Activated gamma-delta T cell treated with Interleukin-2 at 50 U/mL for 16 hours (primary cell): ENCODE data around the gene SLC22A6.

Source experiments
- DNase-seq: peaks from one replicate; pipeline ENCODE4 v3.0.0-alpha.2; 2020

Gene SLC22A6, protein sequence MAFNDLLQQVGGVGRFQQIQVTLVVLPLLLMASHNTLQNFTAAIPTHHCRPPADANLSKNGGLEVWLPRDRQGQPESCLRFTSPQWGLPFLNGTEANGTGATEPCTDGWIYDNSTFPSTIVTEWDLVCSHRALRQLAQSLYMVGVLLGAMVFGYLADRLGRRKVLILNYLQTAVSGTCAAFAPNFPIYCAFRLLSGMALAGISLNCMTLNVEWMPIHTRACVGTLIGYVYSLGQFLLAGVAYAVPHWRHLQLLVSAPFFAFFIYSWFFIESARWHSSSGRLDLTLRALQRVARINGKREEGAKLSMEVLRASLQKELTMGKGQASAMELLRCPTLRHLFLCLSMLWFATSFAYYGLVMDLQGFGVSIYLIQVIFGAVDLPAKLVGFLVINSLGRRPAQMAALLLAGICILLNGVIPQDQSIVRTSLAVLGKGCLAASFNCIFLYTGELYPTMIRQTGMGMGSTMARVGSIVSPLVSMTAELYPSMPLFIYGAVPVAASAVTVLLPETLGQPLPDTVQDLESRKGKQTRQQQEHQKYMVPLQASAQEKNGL

DNA sequence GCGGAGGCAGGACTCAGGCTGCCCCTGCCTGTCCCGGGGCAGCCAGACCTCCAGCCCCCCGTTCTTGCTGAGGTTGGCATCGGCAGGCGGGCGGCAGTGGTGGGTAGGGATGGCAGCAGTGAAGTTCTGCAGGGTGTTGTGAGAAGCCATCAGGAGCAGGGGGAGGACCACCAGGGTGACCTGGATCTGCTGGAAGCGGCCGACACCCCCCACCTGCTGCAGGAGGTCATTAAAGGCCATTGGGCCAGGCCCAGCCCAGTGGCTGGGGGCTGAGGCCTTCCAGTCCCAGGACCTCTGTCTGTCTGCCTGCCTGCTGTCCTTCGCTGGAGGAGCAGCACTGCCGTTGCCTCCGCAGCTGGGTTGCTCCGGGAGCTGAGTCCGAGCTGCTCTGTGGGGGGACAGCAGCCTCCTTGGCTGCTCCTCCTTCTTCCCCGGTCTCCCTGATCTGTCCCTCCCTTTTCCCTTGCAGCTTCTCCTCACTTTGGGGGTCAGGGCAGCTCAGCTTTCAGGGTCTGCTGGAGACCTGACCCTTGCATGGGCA lies at the start of gene SLC22A6:
SLC22A6 (minus strand) TSS at position 517 of the 541 bp plus-strand sequence; CDS start at position 240, 277 bp downstream.
- DNase-seq: no peak

DNA sequence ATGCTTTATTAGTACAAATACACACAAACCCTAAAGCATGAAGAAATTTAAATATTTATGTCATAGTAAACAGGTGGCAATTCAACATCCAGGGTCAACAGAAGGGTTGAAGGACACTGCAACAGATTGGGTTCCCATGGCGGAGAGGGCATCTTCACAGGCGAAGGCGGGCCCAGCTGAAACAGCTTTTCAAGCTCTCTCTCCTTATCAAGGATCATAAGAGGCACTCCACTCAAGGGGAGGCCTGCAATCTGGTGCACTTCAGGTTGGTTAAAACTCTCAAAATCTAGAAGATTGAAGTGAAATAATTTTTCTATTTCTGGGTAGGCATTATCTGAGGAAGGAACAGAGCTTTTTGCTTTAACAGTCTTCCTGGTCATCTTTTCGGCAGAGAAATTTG lies 47.7 kb upstream of the SLC22A6 start:
- no peak for DNase-seq

DNA sequence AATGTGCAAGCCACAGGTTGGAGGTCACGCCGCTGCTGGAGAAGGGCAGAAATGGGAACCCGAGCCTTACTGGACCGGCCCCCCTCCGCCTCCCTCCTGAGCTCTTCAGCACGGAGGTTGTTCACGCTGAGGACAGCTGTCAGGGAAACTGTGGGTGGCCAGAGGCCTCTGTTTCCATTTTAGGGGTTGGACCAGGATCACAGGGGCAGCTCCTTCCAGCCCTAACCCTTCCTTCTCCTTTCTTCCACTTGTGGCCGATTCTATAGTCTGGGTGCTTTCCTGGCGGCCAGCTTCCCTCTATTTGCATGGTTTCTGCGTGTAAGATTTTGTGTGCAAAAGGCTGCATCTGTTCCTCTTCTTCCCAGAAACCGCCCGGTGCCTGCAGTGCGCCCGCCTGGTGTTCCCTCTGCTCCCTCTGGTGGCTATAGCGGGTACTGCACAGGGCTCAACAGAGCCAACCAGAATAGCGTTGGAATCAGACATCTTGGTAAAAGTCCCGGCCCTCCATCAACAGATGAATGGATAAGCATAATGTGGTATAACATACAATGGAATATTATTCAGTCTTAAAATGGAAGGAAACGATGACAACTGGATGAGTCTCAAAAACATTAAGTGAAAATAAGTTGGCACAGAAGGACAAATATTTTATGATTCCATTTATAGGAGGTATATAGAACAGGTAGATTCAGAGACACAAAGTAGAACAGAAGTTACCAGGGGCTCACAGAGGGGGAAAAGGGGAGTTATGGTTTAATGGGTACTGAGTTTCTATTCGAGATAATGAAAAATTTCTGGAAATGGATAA lies 39.3 kb upstream of the SLC22A6 start:
- DNase-seq: peak; percentile 83

DNA sequence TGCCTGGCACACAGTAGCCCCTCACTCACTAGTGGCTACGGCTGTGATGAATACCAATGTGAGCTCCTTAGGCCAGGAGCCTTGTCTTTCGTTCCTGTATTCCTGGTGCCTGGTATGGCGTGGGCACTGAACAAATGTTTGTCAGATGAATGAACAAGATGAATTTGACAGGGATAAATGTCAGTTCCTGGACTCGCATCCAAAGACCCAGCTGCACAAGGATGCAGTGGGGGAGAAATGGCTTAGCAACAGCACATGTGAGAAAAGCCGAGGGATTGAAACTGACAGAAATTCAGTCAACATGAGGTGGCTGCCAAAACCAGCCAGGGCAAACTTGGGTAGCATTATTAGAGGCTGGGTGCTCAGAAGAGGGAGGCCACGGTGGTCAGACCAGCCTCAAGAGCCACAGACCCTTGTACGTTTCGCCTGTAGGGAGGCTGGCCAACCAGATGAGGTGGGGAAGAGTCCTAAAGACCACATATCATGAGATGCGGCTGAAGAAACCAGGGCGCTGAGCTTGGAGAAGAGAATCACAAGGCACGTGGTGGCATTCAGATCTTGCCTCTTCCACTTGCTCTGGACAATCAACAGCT lies 38.6 kb upstream of the SLC22A6 start:
- DNase-seq: no peak

DNA sequence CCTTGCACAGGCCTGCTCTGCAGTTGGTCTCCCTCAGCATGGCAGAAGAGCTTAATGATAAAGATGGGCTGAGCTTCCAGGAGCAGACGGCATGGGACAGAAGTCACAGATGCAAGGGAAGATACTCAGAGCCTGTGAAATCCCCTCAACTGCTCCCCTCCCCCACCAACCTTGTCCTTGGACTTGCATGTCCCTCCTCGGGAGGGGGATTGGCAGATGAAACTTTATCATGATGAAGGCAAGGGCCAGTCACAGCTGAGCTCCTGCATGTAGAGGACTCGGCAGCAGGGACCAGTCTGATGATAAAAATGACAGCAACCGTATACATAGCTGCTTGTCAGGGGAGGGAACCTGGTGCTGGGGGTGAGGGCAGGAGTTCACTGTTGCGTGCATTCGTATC lies 37.7 kb upstream of the SLC22A6 start:
- DNase-seq: no peak

DNA sequence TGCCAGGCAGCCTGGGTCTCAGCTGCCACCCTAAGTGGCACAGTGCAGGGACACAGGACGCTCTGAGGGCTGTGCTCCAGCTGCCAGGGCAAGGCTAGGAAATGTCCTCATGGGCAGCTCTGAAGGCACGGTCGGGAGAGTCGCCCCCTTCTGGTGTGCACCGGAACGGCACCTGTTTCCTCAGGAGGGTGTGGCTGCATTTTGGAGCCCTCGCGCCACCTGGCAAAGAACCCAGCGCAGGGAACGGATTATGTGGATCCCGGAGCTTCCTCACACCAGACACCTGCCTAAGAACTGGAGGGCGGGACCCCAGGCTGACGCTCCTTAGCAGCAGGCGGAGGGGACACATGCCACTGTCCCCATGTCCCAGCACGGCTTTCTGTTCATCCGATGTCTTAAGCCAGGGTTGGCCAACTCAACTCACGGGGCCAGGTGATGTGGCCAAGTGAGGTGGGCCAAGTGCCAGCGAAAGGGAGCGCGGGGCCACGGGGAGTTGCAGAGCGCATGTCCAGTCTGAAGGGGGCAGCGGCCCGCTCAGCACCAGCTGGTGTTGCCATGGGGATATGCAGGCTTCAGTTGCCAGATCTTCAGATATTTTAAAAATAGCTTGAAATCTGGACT lies 36.0 kb upstream of the SLC22A6 start:
- no peak for DNase-seq

DNA sequence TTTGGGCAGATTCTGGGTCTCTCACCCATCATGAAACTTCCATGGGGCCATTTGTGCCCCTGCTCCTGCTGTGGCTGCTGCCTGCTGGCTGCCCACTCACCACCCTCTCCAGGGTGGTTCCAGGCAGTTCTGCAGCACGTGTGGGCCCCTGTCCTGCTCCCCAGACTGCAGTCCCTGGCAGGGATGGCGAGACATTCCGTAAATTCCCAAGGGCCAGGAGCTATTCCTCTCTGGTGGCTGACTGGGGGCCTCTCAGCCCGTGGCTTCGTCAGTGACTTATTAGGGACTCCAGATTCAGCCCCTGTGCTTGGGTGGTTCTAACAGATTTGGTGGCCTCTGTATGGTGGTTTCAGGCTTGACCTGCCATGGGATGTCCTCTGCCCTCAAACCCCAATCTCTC lies 34.7 kb upstream of the SLC22A6 start:
- no peak for DNase-seq

DNA sequence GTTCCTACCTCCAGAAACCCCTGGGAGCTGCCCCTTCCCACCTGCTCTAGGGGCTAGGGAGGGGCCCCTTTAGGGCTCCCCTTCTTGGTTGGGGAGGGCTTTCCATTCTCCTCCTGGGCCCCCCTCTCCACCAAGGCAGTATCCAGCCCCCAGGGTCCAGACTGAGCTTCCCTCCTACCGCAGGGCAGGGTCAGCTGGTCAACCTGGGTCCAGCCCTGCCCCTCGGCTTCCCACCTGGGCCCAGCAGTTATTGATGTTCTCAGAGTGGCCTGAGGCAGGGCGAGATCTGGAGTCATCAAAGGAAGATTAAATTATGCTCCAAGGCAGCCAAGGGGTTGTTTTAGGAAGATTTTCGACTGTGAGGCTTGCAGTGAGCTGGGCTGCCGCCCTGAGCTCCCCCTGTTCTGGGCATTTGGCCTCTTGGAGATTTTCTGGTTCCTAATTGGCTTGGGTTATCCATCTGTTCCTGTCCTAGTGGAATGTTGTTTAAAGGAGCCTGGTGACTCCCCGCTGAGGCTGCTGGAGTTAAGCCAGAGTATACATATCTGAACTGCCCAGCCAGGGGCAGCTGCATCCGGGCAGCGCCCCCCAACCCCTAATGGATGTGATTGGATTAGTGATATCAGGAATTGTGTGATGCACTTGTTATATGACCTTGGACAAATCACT lies 32.7 kb upstream of the SLC22A6 start:
- no peak for DNase-seq

DNA sequence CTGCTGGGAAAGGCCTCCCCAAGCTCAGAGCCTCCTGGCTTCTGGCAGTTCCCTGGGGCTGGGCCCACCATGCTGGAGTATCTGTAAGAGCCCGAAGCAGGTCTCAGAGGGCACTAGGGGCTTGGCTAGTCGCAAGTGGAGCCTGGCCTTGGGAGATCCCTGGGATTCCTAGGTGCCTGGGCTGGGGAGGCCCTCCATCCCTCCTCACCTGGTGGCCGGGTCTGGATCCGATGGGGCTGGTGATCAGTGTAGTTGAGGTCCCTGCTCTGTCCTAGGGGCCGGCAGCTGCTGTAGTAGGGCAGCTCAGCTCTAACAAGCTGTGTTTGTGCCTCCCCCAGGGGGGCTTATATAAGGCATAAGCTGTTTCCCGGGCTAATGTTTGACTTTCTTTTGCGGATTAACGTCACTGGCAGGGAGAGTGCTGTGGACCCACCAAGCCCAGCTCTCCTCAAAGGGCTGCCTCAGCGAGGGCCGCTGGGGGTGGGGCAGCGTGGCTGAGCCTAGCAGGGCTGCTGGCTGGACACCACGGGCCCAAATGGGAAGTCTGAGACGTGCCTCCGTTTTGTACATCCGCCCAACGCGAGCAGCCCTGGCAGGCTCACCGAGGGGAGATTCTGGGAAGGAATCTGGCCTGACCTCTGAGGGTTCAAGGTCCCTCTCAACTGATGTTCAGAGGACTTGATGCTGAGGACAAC lies 30.9 kb upstream of the SLC22A6 start, which contains the start of gene SLC22A8:
SLC22A8 (minus strand) TSS at position 321 of the 695 bp plus-strand sequence. CDS start 883 bp downstream, outside the sequence.
- no peak for DNase-seq

DNA sequence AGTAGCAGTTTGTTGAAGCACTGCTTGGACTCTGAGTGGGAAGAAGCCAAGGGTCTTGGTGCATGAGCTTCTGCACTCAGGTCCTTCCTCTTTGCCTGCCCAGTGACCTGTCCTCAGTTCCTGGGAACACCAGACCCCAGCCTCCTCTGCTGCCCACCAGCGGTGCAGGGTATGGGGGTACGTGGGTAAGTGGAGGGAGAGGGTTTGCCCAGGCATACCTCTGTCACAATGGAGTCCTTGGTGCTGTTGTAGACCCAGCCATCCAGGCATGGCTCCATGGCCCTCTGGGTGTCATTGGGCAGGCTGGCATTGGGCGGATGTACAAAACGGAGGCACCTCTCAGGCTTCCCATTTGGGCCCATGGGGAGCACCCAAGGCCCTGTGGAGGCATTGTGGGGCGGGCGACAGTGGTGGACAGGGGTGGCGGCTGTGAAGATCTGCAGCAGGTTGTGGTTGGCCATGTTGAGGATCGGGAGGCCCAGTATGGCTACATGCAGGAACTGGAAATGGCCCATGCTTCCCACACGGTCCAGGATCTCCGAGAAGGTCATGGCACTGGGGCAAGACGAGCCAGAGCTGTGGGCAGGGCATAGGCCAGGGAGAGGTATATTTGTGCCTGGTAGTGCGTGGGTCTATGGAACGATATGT lies 29.8 kb upstream of the SLC22A6 start:
- DNase-seq: no peak

DNA sequence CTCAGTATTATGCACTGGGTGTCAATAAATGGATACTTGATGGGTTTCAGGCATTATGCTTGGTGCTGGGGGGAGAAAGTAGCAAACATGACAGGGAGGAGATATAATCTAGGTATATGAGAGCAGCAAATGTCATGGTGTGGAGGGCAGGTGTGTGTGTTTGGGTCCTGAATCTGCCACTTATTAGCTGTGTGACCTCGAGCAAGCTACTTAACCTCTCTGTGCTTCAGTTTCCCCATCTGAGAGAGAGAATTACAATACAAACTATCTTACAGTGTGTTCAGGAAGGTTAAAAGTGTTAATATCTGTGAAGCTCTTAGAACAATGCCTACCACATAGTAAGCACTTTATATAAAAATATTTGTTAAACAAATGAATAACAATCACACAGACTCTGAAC lies 28.1 kb upstream of the SLC22A6 start:
- DNase-seq: no peak

DNA sequence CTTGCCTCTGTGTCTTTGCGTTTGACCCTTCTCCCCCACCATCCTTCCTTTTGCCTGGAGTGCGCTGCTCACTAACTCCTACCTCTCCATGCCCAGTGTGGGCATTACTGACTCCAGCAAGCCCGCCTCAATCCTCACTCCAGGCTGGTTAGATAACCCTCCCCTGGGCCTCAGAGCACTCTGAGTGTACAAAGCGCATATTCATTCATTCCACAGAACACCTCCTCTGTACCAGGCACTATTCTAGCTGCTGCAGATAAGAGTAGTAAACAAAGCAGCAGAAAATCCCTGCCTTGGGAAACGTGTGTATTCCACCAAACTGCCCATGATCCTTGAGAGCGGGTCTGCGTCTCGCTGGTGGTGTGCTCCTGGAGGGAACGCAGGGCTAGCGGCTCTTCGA lies 27.7 kb upstream of the SLC22A6 start:
- no peak for DNase-seq

DNA sequence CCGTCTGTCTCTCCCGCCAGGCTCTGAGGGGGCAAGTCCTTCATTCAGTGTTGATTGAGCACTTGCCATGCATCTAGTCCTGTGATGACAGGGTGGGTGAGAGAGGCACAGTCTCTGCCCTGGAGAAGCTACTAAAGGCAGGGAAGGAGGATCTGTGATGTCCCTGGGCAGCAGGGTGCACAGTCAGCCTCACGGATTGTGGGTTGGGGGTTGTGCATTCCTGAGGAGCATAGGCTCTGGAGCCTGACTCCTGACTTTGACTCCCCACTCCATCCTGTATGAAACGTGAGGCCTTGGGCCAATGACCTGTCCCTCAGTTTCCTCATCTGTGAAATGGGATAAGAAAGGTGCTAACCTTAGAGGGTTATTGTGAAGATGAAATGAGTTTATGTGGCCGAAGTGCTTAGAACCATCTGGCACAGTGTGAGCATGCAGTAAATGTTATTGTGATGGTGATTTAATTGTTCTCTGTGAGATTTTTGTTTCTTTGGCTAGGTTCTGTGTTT lies 26.2 kb upstream of the SLC22A6 start:
- no peak for DNase-seq

DNA sequence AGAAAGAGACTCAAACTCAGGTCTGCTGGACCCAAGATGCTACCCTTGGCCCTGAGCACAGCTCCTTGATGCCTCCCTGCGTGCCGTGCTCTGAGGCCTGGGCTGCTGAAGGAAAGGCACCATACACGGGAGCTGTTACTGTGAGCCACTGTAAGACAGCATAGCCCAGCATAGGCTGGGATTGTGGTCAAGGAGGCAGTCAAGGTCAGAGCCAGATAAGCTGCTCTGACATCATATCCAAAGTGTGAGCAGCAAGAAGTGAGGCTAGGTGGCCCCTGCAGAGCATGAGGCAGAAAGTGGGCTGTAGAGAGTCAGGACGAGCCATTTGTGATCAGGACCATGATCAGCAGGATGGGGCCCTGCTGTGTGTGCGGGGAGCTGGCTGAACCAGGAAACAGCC lies 23.2 kb upstream of the SLC22A6 start:
- no peak for DNase-seq

DNA sequence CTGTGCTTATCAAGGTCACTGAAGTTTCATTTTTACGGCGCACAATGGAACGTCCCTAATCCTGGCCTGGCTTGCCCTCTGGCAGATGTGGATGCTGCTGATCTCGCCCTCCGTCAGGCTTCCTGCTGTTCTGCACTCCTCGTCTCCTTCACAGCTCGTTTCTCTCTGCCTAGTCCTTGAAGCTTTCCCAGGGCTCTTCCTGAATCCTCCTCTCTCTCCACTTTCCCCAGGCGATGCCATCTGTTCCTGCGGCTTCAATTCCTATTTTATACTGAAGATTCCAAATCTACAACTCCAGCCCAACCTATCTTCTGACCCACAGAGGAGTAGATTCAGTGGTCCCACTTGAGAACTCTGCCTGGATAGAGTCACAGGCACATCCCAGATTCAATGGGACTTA lies 16.7 kb upstream of the SLC22A6 start:
- DNase-seq: no peak

DNA sequence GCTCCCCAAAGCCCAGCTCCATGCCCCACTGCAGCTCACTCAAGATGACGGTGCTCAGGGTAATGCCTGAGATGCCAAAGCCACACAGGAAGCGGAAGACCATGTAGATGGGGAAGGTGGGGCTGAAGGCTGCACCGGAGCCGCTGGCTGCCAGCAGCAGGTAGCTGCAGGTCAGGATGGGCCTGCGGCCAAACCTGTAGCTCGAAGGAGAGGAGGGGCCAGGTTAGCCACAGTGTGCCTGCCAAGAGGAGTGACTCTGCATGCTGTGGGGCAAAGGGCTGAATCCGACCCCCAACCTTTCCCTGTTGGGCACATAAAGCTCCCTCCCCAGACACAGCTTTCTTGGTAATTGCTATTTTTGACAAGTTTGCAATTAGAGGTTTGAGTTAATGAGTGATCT lies 14.9 kb upstream of the SLC22A6 start:
- no peak for DNase-seq

DNA sequence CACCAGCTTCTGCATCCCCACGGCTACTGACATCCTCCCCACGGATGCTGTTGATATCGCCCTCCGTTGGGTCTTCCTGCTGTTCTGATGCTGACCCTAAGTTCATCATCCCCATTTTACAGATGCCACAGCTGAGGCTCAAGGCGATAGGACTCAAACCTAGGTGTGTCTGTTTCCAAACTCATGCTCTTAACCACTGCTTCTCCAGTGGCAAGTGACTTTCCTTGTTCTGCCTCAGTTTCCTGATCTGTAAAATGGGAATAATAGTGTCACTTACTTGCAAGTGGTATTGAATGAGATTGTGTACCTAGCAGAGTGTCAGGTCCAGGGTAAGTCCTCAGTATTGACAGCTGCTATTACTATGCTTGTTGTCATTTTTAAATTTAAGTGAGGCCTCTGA lies 14.4 kb upstream of the SLC22A6 start:
- no peak for DNase-seq

DNA sequence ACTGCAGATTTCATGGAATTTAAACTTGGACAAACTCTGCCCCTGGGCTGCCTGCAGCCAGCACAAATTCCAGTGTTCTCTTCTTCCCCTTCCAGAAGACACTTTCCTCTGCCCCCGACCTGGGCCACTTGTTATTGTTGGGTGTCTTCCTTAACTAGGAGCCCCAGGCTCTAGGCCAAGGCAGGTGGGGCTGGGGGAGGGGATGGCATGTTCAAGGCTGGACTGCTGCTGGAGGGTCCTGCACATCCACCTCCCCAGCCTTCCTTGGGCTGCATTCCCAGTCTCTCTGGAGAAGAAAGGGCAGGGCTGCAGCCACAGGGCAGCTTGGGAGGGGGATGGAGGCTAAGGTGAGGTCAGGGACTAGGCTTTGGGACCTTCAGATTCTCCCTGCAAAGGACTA lies 11.5 kb upstream of the SLC22A6 start:
- no peak for DNase-seq

DNA sequence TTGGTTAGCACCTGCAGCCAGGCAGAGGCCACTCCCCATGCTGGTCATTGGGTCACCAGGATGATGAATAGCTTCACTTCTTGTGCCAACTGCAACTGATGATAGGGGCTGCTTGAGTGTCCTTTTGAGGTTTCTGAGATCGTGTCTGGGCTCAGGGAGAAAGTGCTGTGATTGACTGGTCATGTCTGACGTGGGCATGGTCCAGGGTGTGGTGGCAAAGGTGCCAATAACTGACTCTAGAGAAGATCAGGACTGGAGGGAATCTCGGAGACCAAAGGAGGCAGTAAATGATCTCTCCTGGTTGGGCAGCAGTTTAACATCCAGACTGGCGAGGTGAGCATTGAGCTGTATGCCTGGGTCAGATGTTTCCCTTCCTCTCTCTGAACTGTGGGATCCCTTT lies 10.0 kb upstream of the SLC22A6 start:
- no peak for DNase-seq

DNA sequence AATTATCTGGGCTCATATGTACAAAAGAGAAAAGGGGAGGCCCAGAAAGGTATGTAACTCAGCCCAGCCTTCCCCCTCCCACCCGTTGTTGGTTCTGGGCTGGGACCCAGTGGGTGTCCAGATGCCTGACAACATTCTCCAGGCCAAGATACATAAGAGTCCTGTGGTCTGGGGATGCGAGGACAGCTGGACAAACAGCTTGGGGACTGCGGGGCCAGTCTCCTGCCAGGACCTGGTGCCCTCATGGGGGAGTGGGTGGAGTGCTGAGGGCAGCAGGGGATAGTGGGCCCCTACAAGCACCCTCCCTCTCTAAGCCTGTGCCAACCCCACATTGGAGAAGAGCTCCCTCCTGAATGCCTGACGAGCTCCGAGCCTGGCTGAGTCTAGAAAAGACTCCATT lies 3.5 kb upstream of the SLC22A6 start:
- DNase-seq: no peak
